GM21447 (cell line): Measurements from ENCODE around the gene LAMC3.

ENCODE experiments used
- ATAC-seq: cut with Tn5 transposase; IDR thresholded peaks from one replicate; pipeline ENCODE4 v1.9.1; 2021; ENCODE audit not compliant: unreplicated experiment

Gene LAMC3

DNA sequence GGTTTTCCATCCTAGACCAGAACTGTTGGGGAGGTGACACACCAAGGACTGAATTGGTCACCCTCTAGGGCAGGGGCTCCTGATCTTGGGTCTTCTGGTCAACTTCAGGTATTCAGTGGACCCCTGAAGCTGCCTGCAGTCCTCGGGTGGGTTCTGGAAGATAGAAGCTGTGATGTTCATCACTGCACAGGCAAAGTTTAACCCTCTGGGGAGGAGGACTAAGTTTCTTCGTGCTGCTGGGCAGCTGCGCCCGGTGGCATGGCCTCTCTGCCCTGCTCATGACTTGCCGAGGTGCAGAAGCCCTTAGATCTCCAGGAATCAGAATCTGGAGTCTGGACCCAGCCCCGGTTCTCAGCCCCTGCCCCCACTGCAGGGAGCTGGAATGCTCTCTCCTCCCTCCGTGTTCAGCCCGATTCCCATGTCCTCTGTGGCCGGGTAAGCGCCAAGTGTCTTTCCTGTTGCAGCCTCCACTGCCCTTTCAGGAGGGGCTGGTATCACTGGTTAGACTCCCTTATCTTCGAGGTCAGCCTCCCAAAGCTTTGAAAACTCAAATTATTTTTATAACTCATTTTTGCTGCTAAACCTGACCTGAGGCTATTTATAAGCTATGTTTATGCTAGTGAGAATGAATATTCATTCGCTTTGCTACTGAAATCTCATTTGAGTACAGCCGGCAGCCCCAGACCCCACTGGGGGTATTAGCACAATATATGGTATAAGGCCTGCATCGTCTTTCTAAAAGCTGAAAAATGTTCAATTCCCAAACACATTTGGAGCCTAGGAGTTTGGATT, 1.7 kb downstream of the LAMC3 start:
- no peak for ATAC-seq

DNA sequence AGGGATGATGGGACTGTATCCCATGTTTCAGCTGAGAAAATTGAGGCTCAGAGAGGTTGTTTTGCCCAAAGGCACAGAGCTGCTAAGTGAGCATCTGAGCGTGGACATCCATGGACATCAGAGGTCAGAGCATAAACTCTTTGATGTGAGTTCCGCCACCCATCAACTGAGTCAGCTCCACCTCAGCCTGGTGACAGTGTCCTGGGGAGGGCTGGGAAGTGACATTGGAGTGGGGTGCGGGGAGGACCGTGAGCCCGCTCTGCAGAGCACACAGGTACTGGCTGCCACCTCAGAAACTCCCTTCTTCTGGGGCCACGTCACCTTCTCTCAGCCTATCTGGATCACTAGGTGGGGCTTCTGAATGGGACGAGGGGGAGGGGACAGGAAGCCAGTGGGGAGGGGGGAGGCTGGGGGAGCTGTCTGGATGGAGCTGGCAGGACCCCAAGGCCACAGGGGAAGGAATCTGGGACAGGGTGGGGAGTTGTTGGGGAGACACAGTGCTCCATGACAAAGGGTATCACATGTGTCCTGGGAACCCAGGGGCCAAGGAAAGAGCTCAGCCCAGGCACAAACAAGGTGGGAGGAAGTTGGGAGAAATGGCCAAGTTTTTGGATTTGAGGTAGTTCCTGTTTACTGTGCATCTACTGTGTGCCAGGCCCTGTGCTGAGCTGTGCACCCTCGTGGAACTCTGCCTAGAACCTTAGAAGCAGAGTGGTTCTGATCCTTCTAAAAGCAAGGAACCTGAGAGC, 2.5 kb downstream of the LAMC3 start:
- ATAC-seq, result no peak

GRCh38 chr9:131012023-131012334, 3.0 kb downstream of the LAMC3 start:
- ATAC-seq, result no peak

- ATAC-seq, result no peak
Measured at GRCh38 chr9:131012396-131012917, 3.5 kb downstream of the LAMC3 start.

GRCh38 chr9:131013015-131013755, 4.2 kb downstream of the LAMC3 start:
- no peak for ATAC-seq

DNA sequence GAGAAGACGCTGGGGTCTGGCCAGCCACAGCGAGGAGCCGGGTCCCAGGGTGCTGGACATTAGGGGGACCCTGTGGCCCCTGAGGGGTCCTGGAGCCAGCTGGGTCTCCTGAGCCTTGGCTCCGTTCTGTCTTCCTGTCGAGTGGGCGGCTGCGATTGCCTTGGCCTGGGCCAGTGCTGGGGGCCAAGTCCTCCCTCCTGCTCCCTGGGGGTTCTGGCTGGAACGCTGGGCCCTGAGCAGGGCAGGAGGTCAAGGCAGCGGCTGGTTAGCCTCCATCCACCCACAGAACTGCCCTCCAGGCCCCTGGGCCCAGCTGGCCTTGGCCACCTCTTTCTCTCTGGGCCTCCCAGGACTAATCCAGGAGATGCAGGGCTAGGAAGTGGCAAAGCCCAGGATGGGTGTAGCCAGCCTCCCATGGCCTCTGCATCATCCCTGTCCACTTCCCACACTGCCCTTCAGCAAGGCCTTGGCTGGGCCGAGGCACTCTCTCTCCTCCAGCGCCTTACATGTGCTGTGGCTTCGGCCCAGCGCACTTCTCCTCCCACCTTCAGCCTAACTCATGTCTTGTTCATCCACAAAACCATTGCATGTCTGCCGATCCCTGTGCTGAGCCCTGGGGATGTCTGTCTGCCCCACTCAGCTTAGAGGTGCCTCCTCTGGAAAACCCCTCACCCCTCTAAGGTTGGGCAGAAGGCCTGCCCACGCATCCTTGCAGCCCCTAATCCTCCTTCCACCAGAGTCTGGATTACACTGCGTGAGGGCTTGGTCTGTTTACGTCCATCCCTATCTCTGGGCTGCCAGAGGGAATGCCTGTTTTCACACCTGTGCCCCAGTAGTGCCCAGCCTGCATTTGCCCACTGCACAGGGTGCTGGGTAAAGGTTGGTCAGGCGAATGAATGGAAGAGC, 5.0 kb downstream of the LAMC3 start:
- ATAC-seq, result no peak

DNA sequence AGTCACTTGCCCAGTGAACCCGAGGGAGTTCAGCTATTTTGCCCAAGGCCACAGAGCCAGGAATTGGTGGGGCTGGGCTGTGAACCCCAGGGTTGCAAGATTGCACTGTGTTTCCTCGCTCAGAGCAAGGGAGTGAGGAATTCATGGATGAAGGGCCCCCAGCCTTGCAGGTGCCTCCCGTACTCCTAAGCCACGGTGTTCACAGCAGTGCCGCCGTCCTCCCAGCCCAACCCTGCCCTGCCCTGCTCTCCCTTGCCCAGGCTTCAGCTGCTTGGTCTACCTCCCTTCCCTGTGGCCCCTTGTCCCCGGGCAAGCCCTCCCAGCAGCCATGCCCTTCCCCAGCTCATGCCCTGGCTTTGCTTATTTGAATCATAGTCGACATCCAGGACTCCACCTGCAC, 6.1 kb downstream of the LAMC3 start:
- no peak for ATAC-seq

GRCh38 chr9:131015876-131016397, 7.0 kb downstream of the LAMC3 start:
- no peak for ATAC-seq

GRCh38 chr9:131017067-131017466, 8.1 kb downstream of the LAMC3 start:
- ATAC-seq, result no peak

GRCh38 chr9:131018621-131019020, 9.6 kb downstream of the LAMC3 start:
- no peak for ATAC-seq

DNA sequence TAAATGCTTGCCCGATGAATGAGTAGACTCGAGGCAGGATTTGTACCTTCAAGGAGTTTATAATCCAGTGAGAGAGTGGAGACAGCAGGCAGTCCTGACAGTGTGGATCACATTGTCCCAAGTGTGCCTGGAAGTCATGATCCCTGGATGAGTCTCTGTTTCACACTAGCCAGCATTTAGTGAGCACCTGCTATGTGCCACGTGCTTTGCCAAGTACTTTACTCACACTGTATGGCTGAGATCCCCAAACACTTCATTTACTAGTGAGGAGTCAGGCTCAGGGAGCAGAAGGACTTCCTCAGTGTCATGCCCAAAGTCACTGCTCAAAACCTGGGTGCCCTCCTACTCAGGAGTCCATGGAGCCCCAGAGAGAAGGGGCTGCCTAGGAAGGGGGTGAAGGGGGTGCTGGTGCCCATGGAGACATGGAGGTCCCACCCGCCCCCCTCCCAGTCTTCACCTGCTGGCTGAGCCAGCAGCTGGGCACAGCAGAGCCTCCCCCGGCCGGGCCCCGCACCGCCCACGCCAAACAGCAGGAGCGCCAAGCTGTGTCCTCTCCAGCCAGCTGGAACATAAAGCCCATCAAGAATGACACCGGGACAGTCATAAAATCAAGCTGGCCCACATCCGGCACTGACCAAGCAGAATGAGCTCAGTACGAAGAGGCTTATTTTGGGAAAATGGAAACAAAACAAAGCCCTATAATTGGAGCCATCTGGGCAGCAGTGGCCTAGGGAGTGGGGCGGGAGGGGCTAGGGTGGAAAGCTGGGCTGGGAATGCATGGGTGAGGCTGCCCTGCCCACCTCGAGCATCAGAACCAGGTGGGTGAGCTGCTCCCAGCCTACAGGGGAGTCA, 10.6 kb downstream of the LAMC3 start:
- no peak for ATAC-seq

DNA sequence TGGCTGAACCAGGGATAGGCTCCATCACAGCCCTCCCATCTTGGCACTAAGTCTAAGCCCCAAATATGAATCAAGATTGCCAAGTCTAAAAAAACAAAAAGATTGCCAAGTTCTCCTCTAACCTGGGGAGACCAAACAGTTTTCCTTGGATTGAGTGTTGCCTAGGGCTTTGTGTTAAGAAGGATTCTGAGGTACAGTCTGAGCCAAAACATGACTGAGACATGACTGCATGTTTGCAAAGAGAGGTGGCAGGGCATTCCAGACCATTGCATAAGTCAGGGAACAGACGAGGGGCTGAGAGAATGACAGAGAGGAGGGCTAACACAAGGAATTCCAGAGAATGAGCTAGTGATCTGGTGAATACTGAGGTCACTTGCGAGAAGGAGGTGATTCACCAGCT, 11.4 kb downstream of the LAMC3 start:
- no peak for ATAC-seq

DNA sequence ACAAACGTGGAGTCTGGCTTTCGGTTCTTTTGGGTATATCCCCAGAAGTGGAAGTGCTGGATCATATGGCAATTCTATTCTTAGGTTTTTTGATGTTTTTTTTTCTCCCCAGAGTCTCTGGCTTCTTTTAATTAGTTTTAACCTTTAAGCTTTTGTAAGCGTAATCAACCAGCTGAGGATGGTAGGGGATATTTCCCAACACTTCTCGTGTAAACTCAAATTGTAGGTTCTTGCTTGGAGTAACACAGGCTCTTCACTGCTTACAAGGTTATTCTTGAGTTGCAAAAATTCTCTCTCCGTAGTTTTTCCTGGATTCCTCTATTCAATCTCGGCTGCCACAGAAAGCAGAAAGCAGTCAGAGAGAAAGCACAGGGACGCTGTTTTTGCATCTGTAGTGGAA, 11.9 kb downstream of the LAMC3 start:
- ATAC-seq, result no peak

DNA sequence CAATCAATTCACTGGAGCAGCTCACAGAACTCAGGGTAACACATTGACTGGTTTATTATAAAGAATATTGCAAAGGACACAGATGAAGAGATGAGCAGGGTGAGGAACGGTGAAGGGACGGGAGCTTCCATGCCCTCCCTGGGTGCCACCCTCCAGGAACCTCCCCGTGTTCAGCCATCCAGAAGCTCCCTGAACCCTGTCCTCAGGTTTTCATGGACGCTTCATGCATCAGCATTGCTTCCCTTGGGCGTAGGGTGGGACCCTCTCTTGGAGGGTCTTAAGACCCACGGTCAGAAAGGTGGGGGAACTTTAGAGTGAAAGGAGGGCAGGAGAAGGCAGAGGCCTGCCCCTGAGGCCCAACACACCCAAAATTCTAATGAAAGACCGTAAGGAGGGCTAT, 12.8 kb downstream of the LAMC3 start:
- no peak for ATAC-seq

DNA sequence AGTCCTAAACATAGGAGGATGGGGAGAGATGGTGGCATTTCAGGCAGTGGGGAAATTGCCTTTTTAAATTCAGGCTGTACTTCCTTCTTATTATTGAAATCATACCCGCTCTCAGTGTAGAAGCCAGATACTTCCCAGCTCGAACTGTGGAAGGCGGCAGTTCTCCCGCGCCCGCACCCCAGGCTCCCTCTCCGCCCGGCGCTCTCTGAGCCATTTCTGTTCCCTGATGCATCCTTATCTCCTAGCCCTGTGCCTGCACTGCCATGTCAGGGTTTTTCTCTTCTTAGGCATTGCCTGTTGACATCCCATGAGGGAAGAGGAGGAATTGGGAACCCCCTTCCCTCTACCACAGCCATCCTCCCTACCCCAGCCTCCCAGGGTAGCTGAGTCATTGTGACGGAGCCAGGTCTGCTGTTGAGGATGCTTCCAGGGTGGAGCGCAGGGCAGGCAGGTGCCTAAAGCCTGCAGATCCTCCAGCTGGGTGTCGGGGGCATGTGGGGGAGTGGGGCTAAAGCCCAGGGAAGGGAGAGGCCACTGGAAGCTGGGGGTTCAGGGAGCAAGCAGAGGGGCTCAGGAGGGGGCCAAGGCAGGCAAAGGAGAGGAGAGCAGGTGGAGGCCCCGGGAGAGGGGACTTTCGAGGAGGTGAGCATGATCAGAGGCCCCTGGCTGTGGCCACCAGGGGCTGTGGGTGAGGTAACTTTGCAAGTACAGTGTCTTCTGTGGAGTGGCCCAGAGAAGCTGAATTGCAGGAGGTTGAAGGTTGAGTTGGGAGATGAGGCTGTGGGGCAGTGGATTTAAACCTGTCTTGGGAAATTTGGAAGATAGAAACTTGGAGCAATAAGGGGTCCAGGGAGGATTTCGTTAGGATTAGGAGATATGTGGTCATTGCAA, 16.2 kb downstream of the LAMC3 start:
- no peak for ATAC-seq

- ATAC-seq, result no peak
Measured at GRCh38 chr9:131025953-131026858, 17.2 kb downstream of the LAMC3 start.

GRCh38 chr9:131027048-131027871, 18.3 kb downstream of the LAMC3 start:
- no peak for ATAC-seq
